Measurements from ENCODE around the gene FBXW11.
A peak's percentile ranks its signal among the peaks of the same experiment; 100 is the strongest.
"Not testable (repeated sequence)": the region's sequence is repeated elsewhere in the genome, so short reads cannot be mapped to it uniquely, and the experiment has no call there.

The FBXW11 gene

DNA sequence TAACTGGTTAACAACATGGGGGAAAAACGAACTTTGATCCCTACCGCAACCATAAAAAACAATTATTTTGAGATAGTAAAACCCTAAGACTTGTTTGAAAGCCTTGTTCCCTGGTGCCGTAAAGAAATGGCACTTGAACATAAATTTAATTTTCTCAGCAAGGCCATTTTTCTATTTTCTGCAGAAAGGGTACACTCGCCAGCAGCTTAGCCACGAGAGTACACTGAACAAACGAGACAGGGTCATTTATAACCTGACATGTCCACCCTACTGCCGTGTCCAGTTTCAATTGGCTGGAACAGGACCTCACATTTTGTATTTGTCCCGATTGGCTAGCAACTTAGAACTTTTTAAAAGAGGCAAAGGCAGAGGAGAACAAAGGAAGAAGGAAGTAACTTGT lies 26.8 kb downstream of the FBXW11 start:
- DNase-seq: no peak

DNA sequence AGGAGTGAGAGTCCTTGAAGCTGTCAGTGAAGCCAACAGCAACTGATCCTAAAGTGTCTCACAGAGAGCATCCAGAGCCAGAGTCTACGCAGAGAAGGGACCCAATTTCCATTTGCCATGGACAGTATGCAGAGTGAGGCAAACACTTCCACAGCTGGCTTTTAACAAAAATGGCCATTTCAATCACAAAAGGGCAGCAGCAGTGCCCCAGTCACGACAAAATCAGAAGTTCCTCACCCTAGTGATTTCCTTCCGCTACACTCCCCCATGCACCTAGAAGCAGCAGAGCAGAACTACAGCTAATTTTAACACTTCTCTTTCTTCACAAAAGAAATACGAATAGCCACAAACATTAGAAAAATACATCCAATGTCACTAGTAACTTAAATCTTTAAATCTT lies 27.9 kb downstream of the FBXW11 start:
- DNase-seq: no peak

DNA sequence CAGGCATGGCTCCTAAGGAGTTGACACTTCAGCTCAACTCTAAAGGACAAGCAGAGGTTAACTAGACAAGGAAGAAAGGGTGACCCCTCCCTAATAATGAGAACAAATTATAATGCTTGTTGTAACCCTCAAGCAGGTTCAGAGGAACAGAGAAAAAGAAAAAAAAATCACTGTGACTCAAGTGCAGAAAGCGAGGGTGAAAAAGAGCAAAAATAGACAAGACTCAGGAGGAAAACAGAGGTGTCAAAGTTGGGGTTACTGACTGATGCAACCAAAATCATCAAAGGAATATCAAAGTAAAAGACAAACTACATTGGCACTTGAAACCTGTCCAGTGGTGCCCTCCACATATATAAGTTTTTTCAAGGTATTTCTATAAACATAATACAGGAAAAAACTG lies 28.4 kb downstream of the FBXW11 start:
- no peak for DNase-seq

DNA sequence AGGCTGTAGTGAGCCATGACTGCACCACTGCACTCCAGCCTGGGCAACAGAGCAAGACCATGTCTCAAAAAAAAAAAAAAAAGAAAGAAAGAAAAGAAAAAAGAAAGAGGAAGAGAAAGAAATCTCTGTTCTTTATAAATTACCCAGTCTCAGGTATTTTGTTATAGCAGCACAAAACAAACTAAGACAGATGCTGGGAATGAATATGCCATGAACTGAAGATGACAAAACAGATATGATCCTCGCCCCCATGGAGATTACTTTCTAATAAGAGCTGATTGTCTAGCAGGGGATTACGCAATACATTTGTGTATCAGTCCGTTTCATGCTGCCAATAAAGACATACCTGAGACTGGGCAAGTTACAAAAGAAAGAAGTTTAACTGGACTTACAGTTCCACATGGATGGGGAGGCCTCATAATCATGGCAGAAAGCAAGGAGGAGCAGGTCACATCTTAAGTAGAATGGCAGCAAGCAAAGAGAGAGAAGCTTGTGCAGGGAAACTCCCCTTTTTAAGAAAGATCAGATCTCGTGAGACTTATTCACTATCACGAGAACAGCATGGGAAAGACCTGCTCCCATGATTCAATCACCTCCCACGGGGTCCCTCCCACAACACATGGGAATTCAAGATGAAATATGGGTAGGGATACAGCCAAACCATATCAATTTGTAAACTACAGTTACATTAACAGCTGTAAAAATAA lies 29.0 kb downstream of the FBXW11 start:
- DNase-seq: not testable (repeated sequence)

DNA sequence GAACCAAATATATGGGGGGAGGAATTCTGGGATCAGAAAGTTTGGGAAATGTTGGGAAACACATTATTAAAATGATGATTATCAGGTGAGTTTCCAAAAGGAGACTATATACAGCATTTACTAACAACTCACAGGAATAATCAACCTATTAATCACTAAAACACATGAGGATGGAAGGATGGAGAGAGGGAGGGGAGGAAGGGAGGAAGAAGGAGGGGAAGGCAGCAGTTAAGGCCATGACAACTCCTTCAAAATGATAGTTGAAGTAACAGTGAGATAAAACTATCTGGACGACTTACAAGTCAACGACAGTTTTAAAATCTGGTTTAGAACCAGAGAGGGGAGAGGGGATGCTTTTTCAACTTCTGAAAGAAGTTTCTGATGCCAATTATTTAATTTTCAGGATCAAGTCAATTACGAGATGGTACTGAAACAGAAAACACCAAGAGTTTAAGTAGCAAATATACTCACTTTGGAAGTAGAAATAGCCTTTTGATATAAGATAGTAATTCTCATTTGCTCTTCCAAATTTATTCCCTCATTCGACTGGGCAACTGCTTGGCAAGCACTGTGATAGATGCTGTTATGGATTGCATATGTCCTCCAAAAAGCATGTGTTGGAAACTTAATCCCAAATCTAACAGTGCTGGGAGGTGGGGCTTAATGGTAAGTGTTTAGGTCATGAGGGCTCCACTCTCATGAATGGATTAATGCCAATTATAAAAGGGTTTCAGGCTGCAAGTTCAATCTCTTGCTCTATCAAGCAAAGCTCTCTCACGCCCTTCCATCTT lies 30.4 kb downstream of the FBXW11 start:
- peak; percentile 64 for DNase-seq

DNA sequence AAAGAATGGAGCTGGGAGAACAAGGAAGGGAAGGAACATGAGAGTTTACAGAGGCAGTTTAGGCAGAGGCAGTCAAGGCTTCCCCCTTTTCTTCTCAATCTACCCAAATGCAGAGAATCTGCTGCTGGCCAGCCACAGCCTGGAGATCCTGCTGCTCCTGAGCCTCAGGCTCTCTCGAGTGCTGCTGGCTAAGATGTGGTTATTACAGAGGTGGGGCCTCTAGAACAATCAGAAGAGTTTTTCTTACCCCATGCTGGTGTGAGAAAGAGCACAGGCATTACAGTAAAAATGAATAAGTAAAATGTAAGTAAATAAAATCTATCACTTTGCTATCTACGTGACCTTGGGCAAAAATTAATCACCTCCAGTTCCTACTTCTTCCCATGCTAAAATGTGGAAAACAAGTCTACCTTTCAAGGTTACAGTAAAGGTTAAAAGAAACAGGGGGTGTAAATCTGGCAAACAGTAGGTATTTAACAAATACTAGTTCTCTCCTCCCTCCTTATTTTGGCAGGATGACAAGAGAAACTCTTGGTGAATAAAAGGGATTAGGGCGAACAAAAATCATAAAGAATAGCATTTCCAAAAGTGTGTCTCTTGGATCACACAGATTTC lies 31.1 kb downstream of the FBXW11 start:
- DNase-seq: no peak

DNA sequence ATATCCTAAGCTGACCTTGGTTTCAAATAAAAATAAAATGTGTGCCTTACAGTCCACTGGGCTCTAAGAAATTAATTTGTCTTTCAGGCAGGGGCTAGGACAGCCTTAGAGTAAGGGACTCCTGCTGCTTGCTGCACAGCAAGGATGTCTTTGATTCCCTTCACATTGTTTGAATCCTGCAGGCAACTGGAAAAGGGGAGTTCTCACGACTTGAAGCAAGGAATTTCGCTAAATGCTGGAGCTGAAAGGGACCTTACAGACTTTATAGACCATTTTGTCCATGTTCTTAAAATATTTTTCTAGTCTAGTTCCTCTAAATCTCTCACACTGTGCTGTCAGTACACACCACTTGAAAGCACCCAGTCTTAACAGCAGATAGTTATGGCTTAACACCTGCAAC lies 35.6 kb downstream of the FBXW11 start:
- no peak for DNase-seq

DNA sequence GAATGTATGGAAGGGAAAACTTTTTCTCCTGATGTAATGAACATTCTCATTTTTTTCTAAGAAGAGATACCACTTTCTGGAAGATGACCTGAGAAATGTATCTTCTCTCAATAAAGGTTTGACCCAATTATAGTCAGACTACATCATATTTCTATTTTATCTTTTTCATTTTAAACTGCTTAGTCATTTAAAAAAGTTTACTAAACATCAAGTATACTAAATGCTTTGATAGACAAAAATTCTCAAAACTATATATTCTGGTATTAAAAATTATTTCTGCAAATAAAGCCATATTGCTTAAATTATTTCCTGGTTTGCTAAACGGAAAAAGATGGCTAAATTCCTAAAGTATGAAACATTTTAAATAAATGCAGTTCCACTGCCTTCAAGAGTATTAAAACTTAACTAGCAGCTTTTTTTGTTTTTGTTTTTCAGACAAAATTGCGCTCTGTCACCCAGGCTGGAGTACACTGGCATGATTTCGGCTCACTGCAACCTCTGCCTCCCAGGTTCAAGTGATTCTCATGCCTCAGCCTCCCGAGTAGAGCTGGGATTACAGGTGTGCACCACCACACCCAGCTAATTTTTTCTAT lies 37.1 kb downstream of the FBXW11 start:
- no peak for DNase-seq

DNA sequence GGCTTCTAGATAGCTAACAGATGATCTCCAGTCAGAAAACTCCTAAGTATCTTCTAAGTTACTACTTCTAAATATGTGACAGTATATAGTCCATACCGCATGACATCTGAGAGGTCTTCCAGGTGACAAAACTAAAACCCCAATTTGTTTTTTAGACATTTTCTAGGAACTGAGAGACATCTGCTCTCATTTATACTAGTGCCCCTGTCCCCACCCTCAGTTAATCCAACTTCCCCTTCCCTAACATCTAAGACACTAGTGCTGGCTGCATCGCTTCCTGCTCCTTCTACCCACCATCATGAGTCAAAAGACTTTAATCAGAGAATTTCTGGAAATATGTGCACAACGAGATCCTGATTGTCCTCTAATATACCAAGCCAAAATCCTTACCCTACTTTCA lies 37.9 kb downstream of the FBXW11 start:
- no peak for DNase-seq

DNA sequence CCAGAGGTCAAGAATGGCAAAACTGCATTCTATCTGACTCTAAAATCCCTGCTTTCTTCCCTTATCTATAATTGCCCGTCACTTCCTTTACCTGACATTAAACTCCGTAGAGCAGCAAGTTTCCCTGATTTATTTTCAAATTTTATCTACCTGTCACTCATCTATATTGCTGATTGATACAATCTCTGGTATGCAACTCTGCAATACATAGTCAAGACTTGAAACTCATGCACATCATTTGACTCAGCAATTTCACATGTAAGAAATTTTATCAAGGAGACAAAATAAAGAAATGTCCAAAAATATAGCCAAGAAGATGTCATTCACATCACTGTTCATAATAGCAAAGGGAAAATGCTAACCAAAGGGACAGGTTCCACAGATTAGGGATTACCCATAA lies 39.5 kb downstream of the FBXW11 start:
- no peak for DNase-seq

DNA sequence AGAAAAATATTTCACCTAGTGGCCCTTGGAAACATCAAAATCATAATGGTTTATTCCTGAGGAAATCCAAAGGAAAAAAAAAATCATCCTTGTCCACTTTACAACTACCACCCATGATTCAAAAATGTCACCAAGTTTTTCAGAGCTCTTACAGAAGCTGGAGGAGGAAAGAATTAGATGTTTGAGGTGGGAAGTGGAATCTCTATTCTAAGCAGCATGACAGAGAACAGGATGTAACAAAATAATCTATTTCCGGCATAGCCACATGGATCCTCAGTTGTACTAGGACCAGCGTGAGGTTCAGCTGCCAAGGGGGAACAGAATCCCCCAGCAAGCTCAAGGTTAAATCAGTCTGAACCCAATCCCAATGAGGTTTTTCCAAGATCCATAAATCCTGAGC lies 40.2 kb downstream of the FBXW11 start:
- DNase-seq: no peak

DNA sequence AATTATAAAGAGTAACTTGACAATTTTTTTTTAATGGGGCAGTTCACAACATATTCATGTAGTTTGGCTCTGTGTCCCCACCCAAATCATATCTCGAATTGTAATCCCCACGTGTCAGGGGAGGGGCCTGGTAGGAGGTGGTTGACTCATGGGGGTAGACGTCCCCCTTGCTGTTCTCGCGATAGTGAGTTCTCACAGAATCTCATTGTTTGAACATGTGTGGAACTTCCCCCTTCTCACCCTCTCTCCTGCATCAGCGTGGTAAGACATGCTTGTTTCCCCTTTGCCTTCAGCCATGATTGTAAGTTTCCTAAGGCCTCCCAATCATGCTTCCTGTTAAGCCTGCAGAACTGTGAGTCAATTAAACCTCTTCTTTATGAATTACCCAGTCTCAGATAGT lies 40.7 kb downstream of the FBXW11 start:
- no peak for DNase-seq

DNA sequence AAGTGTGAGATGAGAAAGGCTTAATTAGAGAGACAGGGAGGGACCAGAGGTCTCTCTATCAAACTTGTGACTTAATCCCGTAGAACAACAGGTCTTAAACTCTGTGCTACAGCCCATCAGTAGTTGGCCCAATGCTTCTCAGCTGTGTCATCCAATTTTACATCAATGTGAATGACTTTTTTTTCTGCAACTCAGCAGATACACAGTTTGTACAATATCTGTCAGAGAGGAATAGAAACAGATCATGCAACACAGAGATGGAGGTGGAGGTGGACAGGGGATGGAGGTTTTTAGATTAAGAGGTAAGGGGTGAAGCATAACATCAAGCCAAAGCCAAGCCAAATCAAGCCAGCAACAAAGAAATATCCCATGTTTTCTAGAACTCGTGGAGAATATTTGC lies 43.0 kb downstream of the FBXW11 start:
- no peak for DNase-seq

DNA sequence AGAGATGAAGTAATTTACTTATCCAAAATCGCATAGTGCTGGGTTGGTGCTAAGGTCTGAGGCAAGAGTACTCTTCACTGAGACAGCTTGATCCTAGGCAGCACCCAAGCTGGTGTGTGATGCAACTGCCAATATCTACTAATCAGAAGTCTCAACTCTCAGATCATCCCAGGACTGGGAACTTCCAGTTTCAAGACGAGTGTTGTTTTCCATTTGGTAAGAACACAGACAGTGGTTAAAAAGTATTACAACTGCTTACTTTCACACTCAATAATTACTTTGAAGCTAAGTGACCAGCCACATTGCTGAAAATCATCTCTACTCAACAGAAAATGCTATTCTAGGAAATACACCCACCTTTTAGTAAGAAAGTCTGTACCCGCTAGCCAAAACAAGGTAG lies 45.3 kb downstream of the FBXW11 start:
- DNase-seq: no peak

DNA sequence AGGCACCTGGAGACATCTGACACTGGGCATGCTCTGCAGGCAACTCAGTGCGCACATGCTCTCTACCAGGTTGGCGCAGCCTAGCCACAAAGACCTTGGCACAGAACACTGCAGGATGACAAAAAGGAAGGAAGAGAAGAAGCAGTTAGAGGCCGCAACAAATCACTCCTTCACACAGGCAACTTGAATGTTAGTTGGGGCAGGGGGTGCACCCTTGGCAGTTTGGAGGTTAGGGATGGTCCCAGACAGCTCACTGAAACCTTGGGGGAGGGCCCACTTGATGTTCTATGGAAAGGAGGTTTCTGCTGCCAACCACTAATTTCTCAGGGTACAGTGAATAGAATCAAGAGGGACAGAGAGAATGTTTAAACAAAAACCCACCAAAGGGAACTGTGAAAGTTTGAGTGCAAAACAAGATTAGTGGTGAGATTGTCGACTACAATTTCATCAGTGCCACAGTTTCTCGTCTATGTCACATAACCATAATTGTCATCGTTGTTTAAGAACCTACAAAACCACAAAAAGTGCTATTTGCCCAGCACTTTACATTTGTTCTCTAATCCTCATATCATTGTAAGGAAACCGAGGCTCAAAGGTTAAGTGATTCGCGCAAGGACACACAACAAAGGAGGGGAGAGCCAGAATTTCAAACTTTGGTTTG lies 48.7 kb downstream of the FBXW11 start:
- no peak for DNase-seq

DNA sequence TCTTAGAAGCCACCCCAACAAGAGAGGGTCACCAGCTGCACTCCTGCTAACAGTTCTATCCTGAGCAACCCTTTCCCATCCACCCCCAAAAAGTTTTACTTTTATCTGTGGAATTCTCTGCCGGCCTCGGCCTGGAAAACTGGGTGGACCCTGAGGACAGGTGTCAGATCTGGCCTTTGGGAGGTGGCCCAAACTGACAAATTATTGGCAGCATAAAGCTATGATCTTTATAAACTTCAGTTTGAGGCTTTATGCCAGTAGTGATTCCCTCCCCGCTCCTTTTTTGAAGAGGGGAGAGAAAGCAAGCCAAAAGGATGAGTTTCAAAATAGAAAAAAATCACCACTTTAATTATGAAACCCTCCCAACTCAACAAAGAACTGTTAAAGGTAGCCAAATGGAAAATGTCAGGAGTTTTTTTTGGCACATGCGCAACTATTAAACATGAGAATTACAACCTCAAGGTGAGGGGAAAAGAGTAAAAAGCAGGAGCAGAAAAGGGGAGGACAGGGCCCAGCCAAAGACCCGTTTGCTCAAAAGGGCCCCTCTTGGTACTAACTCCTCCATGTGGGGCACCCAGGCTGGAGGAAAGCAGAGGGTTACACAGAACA lies 49.4 kb downstream of the FBXW11 start:
- DNase-seq: no peak

DNA sequence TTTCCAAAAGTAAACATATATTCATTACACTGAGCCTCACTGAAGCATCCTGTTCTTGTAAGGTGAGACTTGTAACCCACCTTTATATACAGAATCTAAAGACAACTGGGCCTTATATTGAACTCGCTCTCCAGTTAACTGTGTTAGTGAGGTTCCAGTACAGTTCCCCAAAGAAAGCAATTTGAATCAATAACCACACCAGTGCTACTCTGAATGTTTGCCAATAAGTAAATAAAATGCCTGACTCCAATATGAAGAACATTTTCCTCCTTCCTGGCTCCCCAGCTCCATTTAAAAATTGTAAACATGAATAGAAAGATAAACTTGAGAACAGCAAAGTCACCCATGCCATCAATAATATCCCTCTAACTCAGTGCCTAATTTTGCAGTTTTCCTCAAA lies 50.1 kb downstream of the FBXW11 start:
- no peak for DNase-seq

DNA sequence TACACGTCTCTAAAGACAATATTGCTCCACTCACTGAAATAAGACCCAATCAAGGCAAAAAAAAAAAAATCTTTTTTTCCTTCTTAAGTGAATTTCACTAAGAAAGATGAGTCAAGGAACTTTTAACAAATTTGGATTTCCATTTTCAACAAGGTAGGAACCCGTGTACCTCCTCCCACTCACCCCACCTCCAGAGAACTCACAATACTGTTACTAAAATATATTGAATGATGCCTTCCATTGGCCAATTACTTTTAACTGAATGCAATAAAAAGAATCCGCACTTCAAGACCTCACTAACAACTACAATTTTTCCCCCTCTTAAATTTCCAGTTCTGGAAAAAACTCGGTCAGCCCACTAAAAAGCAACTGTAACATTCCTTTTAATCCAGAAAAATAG lies 50.7 kb downstream of the FBXW11 start:
- DNase-seq: no peak

DNA sequence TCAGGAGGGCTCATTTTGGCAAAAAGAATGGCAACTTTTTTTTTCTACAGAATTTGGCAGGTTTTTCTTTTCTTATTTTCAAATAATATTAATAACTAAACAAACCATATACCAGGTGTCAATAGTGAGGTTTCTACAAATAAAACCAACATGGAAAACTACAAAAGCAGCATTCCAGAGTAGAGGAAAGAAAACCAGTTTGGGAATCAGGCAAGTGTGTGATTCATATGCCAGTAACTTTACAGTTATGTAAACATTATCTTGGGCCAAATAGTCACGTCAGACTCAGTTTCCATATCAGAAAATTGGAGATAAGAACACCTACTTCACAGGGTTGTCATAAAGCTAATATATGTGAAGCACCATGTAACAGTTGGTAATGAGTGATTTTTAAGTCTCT lies 51.7 kb downstream of the FBXW11 start:
- DNase-seq: no peak

DNA sequence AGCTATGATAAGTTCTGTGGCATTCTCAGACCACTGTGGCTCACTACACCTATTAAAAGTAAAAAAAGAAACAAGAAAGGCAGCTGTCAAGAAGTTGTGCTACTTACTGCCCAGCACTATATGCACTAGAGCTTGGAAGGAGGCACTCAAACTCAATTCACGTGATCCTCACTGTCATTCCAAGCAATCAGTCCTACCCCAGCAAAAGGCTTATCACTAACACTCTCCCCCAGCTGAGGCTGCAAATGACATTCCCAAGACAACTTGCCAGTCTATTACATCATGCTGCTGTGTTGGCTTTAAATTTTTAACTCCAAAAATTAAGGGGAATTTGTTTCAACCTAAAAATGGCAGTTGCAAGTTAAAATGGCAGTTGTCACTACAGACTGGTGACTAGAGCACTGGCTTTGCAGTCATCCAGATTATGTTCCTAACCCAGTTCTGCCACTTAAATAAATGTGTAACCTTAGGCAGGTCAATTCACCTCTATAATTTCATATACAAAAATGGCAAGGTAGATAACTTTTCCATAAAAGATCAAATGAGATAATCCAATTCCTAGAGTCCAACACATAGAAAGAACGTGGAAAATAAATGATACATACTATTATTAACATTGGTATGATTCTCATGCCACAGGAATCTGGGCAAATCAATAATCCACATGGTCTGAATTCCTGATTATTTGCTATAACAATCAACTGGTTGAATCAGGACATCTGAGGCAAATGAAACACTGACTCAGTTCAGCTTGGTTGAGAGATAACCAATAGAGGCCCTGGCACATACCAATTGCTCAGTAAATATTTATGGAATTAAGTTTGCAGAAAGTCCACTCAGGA lies 52.4 kb downstream of the FBXW11 start:
- DNase-seq: no peak

DNA sequence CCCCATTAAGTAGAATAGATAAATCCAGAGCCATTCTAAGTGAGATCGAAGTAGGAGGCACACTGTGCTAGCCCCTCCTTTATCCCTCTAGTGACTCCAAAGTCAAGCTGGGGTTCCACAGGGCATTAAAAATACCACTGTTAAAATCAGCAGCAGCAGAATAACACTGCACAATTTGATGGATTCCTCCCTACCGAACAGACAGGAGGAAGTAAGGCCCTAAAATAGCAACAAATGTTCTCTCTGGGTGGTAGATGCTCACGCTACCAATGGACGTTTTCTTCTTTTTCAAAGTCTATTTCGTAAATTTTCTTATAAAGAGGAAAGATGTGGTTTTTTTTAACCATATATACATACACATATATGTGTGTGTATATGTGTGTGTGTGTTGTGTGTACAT lies 54.4 kb downstream of the FBXW11 start:
- no peak for DNase-seq

DNA sequence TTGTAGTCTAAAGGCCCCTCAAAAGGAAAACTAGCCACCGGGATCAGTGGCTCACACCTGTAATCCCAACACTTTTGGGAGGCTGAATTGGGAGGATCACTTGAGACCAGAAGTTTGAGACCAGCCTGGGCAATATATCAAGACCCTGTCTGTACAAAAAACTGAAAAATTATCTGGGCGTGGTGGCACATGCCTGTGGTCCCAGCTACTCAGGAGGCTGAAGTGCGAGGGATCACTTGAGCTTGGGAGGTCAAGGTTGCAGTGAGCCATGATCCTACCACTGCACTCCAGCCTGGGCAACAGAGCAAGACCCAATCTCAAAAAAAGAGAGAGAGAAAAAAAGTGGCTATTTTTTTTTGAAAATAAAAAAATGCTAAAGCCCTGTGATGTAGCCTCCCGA lies 55.2 kb downstream of the FBXW11 start:
- DNase-seq: no peak

All from NCI-H524 treated with DMSO at 0.1 percent for 48 hours (cell line).